SK-MEL-5 (cell line): ENCODE measurements around the gene AGPAT2. TPM values are rescaled to one million over a fixed set of nuclear protein-coding genes. Genes with fewer than 3 reads are reported as not detected.

Experiments
- DNase-seq: peaks from one replicate; pipeline ENCODE4 v3.0.0-alpha.2; 2016; ENCODE audit warnings: low read depth, low spot score
- in situ Hi-C: cut with HindIII; loops from 2 replicates; pipeline ENCODE4 v1.10.0; 2016; ENCODE audit warnings: low sequenced_read_pairs, high pct_unique_total_duplicates, low pct_unique_long_range_greater_than_20kb
- total RNA-seq: library from RNA; depleted of rRNA; stranded (reverse); fragments of >200 nt; shearing (Covaris generic); gene quantifications from 2 replicates; pipeline ENCODE4 v1.2.3, GENCODE V29; 2014

AGPAT2 gene
- total RNA-seq, 1 experiment from 2014 or later = 52.3 TPM

DNA sequence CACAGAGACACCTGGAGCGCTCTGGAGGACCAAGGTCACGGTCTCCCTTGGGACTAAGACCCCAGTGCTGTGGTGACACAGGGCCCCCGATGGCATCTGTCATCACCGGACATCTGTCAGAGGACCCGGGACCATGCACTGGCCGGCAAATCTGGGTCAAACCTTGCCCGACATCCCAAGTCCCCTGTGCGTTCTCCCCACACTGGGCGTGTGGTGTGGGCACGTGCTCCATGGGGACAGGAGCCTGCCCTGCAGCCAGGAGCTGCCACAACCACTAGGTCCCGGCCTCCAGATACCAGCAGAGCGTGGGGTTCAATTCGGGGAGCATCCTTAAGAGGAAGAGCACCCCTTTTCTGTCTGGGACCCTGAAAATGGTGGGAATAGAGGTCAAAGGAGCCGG lies 3.5 kb downstream of the AGPAT2 start:
- in situ Hi-C loops = no loop called here
- no peak for DNase-seq

GRCh38 chr9:136683173-136683745 lies 4.0 kb downstream of the AGPAT2 start:
- in situ Hi-C loops = no loop called here
- no peak for DNase-seq

- in situ Hi-C loops = no loop called here
- DNase-seq = no peak
Observed at GRCh38 chr9:136682710-136683109, 4.5 kb downstream of the AGPAT2 start.

GRCh38 chr9:136681945-136682699 lies 5.1 kb downstream of the AGPAT2 start:
- DNase-seq = no peak
- in situ Hi-C loops = no loop called here

DNA sequence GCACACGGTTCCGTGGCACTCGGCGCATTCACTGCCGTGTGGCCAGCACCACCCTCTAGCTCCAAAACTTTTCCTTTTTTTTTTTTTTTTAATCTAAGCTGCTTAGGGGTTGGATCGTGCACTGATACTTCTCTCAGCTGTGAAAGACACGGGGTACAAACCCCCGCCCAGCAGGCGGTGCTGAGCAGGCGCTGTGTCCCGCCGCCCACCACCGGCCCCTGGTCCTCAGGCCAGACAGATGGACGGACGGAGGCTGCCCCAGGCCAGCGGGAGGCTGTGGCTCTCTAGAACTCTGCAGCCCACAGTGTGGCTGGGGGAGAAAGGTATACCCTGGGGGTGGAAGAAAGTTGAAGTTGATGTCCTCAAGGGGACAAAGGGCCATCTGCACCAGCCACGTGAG lies 6.2 kb downstream of the AGPAT2 start:
- in situ Hi-C loops = no loop called here
- no peak for DNase-seq

DNA sequence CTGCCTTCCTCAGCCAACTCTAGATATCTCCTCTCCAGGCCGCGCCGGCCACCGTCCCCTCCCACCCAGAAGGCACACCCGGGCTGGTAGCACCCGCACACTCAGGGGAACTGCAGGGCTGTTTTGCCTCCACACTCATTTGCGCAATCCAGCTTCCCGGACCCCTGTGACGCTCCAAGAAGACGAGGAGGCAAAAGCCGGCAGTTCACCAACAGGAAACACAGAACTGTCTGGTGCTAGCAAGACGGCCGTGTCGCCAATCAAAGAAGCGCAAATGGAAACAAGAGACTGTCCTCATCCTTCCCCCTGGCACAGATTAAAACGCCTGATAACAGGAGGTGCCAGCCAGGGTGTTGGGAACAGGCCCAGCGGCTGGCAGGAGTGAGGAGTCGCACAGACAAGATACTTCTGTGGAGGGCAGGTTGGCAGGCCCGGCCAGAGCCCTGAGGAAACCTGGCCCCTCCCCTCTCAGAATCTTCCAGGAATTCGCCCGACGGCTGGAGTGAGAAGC lies 7.8 kb downstream of the AGPAT2 start:
- DNase-seq = no peak
- in situ Hi-C loops = no loop called here

DNA sequence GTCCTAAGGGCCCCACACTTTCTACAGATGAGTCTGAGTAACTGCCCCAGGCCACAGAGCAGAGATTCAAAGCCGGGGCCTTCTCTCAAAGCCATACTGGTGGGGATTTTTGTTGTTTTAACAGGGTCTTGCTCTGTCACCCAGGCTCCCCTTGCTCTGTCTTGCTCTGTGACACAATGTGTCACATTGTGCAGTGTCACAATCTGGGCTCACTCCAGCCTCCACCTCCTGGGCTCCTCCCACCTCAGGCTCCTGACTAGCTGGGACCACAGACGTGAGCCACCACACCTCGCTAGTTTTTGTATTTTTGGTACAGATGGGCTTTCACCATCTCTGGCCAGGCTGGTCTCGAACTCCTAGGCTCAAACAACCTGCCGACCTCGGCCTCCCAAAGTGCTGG lies 8.6 kb downstream of the AGPAT2 start:
- DNase-seq = no peak
- in situ Hi-C loops = no loop called here

DNA sequence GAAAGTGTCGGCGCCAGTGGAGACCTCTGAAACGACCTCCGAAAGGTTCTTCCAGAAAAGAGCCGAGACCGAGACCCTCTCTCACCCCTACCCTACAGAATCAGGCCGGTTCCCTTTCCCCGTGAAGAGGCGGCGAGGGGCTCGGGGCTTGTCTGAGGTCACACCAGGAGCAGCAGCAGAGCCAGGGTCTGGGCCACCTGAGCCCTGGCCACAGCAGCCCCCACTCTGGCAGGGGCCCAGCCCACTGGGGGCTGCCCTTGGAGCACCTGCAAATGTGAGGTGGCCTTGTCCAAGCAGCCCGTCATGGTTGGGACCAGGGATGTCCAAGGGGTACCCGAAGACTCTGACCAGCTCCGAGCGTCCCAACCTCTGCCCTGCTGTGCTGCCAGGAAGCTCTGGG lies 9.2 kb downstream of the AGPAT2 start:
- no peak for DNase-seq
- in situ Hi-C loops = no loop called here

- in situ Hi-C loops = no loop called here
- no peak for DNase-seq
Observed at GRCh38 chr9:136676920-136677686, 10.2 kb downstream of the AGPAT2 start.

DNA sequence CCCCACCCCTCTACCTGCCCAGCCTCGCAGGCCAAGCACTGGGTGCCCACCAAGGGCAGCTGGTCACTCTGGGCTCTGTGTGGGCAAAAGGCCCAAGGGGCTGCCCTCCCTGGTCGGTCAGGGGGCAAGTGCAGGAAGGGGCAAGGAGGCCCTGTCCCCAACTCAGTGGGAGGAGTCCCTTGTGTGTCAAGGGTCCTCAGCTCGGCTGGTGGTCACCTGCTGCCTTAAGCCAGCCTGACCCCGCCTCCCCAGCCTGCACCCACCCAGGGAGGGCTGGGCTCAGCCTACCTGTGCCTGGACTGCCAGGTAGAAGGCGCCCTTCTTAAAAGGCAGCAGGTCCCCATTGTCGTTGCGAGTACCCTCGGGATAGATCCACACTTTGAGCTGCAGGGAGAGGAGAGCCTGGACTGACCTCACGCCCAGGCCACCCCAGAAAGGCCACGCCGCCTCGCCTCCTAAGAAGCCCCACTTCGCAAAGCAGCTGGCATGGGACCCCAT lies 10.9 kb downstream of the AGPAT2 start:
- in situ Hi-C loops = no loop called here
- no peak for DNase-seq

DNA sequence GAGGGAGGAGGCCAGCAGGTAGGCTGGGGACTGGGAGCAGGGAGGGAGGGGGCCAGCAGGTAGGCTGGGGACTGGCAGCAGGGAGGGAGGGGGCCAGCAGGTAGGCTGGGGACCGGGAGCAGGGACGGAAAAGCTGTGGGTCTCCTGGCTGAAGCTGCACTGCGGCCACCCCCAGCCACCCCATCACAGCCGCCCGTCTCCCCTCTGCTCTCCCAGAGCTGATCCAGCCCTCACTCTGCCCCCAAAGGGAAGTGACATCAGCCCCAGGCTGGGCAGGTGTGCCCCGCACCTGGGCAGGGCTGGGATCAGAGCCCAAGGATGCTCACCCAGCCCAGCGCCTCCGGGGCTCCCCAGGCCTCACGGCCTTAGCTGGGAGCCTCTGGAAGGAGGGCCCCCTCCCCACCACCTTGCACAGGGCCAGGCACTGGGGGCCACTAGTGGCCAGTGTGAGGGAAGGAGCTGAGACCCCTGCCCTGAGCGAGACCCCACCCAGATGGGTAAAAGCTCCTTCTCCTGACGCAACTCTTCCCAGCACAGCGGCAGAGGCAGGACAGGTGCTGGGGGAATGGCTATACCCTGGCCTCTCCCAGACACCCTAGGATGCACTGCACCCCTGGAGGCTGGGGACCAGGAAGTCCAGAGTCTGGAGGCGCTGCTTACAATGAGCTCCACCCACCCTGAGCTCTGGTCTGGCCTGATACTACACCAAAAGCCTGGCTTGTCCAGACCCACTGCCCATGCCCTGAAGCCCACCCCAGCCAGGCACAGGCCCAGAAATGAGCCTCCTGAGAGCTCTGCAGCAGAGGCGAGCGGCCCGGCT lies 11.6 kb downstream of the AGPAT2 start:
- DNase-seq = no peak
- in situ Hi-C loops = no loop called here

DNA sequence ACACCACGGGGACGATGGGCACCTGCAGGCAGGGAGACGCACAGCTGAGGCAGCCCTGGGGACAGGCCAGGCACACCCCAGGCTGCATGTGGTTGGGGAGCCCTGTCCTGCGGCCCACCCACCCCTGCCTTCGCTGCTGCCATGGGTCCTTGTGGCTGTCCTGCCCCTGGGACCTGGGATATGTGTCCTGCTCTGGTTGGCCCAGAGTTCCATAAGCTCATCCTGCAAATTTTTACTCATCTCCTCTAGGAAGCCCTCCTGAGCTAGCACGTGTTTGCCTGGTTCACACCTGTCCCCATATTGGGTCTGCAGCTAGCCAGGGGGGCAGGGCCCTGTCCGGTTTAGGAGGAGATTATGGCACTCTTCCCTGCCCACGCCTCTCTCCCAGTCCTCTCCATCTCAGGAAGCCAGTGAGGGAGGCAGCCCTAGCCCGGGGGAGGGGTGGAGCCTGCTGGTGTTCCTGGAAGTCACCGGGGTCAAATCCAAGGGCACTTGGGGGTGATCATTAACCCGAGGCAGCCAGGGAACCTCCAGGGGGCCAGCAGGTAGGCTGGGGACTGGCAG lies 12.4 kb downstream of the AGPAT2 start:
- no peak for DNase-seq
- in situ Hi-C loops = no loop called here

DNA sequence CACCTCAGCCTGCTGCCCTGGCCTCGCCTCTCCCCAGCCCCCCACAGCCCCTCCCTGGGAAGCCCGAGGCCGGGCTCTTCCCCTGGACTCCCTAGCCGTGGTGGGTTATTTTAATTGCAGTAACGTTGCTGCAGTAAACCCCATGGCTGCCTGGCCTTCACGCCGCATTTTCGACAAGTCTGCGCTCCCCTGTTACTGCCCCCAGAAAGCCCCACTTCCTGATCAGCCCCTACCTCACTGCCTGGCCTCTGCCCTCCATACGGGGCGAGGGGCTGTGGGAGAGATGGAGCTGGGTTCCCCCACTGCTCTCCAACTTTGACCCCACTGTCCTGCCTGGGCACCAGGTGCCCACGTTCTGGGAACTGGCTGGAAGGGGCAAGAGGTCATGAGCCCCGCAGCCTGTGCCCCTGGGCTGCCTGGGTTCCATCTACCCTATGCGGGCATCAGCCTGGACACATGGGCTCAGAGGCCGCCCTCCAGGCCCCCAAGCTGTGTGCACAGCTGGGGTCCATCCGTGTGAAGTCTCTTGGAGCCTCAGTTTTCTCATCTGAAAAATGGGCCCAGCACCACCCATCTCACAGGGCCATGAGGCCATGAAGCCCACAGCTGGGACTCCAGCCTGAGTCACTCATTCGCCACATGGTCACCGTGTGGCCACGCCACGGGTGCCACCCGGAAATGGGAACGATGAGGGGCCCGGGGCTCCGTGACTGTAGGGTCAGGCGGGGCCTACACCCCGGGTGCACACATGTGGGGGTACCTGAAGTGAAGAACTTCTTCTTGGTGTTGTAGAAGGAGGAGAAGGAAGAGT lies 13.1 kb downstream of the AGPAT2 start:
- no peak for DNase-seq
- in situ Hi-C loops = no loop called here

DNA sequence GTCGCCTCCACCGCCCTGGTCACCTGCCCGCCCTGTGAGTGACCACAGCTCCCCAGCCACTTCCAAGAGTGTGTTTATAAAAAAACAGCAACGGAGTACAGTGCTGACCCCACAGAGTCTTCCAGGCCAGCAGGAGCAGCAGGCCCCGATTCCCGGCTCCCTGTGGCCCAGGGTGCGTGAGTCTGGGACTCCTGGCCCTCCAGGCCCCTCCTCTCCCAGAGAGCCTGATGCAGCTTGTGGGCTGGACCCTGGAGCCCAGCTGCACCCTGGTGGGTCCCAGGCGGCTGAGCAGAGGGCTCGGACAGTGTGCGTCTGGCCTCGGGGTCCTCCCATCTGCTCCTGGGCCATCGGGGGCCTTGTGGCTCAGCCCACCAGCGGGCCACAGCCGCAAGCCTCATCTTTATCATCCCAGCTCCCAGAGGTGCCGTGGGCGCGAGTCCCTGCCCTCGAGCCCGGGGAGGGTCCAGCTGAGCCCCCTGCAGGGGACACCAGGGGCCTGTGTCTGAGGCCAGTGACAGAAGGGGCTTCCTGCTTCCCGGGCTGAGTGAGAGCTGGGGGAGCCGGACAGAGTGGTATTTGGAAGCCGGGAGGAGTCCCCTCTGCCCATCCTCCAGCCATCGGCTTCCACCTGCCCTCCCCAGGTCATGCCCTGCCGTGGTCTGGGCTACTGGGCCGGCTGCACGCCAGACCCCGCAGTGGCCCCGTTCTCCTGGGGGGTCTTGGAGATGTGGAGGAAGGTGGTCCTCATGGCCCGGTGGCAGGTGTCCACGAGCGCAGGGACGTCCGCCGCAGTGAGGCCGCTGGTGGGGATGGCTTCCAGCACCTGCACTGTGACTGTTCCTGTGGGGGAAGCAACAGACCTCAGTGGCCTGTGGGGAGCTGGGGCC lies 13.9 kb downstream of the AGPAT2 start:
- in situ Hi-C loops = no loop called here

DNA sequence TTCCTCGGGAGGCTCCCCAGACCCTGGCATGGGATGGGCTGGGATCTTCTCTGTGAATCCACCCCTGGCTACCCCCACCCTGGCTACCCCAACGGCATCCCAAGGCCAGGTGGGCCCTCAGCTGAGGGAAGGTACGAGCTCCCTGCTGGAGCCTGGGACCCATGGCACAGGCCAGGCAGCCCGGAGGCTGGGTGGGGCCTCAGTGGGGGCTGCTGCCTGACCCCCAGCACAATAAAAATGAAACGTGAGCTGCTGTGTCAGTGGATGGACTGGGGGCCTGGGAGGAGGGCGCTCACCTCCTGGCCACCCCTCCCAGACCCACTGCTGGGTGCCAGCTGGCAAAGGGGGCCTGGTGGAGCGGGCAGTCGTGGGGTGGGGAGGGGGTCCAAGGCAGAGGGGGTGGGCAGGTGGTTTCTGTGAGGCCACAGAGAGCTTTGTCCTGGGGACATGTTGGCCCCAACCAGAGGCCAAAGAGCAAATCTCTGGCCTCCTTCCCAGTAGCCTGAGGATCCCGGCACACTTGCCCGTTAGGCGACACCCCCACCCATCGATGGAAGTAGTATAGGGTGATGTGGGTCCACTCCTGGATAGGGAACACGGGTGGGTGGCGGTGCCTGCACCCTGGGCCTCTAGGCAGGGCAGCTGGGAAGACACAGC lies 14.7 kb downstream of the AGPAT2 start:
- in situ Hi-C loops = no loop called here
- DNase-seq = no peak

More for the DNA sequence above, 13.9 kb downstream of the AGPAT2 start:
- no peak for DNase-seq
